OCI-LY7 (cell line): ENCODE measurements around the gene CDKL2. TPM values are rescaled to one million over a fixed set of nuclear protein-coding genes. Genes with fewer than 3 reads are reported as not detected.

Experiments used
- BruUV-seq: library from RNA; stranded (reverse); fragments of 400-500 nt; replicated peaks from 2 replicates; lab custom pipeline; 2021; lab: Mats Ljungman, UMichigan
- CTCF ChIA-PET: fragments of 300-600 bp; sonication (Branson Sonifier 250); formaldehyde crosslinking; loops from one replicate; lab custom pipeline; 2022; ENCODE audit warnings: antibody characterized with exemption; ENCODE audit not compliant: unreplicated experiment; lab: Charles Lee
- POLR2A ChIA-PET: fragments of 300-600 bp; sonication (Branson Sonifier 250); formaldehyde crosslinking; loops from one replicate; lab custom pipeline; 2022; ENCODE audit warnings: antibody characterized with exemption; lab: Charles Lee
- DNase-seq: peaks from one replicate; pipeline ENCODE4 v3.0.0-alpha.2; 2015; ENCODE audit warnings: low spot score
- H2AFZ ChIP-seq: fragments of 200-600 bp; sonication (generic), shearing (Covaris generic); 2 replicates; pipeline ENCODE4 v1.6.1; 2014; ENCODE audit warnings: mild to moderate bottlenecking, antibody characterized with exemption, low read length, moderate library complexity
- H3K27ac ChIP-seq: fragments of 200-600 bp; sonication (generic); 2 replicates; pipeline ENCODE4 v1.5.1; 2014; ENCODE audit warnings: mixed run types, low read depth, mild to moderate bottlenecking, moderate library complexity, low read length, inconsistent platforms; ENCODE audit not compliant: poor library complexity, severe bottlenecking
- H3K36me3 ChIP-seq: fragments of 200-600 bp; sonication (generic); 2 replicates; pipeline ENCODE4 v1.6.1; 2014; ENCODE audit warnings: mild to moderate bottlenecking, antibody characterized with exemption, low read length, moderate library complexity, mixed read lengths; ENCODE audit not compliant: insufficient read depth
- H3K4me1 ChIP-seq: fragments of 200-600 bp; sonication (generic); 2 replicates; pipeline ENCODE4 v1.5.1; 2014; ENCODE audit warnings: mild to moderate bottlenecking, low read length; ENCODE audit not compliant: insufficient read depth, poor library complexity, severe bottlenecking
- H3K4me2 ChIP-seq: fragments of 200-600 bp; sonication (generic); 2 replicates; pipeline ENCODE4 v1.6.1; 2014; ENCODE audit warnings: mild to moderate bottlenecking, low read length
- H3K4me3 ChIP-seq: fragments of 200-600 bp; sonication (generic); 2 replicates; pipeline ENCODE4 v1.5.1; 2014; ENCODE audit warnings: mild to moderate bottlenecking, low read depth, low read length; ENCODE audit not compliant: poor library complexity, severe bottlenecking
- H3K79me2 ChIP-seq: fragments of 200-600 bp; sonication (generic); 2 replicates; pipeline ENCODE4 v1.6.1; 2016; ENCODE audit warnings: low read depth, mild to moderate bottlenecking, low read length, moderate library complexity, mixed read lengths; ENCODE audit not compliant: insufficient read depth
- H3K9me2 ChIP-seq: fragments of 200-600 bp; sonication (generic); 2 replicates; pipeline ENCODE4 v1.6.1; 2016; ENCODE audit warnings: mild to moderate bottlenecking, low read length, mixed read lengths; ENCODE audit not compliant: insufficient read depth
- H3K9me3 ChIP-seq: fragments of 200-600 bp; sonication (generic); 2 replicates; pipeline ENCODE4 v1.6.1; 2014; ENCODE audit warnings: mild to moderate bottlenecking, mixed run types, low read length, mixed read lengths
- H4K20me1 ChIP-seq: fragments of 200-600 bp; sonication (generic); 2 replicates; pipeline ENCODE4 v1.6.1; 2014; ENCODE audit warnings: mild to moderate bottlenecking, antibody characterized with exemption, low read length, moderate library complexity, mixed read lengths; ENCODE audit not compliant: insufficient read depth
- EZH2phosphoT487 ChIP-seq: fragments of 200-600 bp; sonication (generic); IDR thresholded peaks from 2 replicates; pipeline ENCODE4 v1.6.1; 2018; ENCODE audit warnings: low read depth, borderline replicate concordance, mild to moderate bottlenecking, mixed run types, antibody characterized with exemption, low read length, moderate library complexity, mixed read lengths
- intact Hi-C: fragments of 100-400 bp; cut with micrococcal nuclease; formaldehyde crosslinking; loops from one replicate; pipeline ENCODE4 v1.10.0; 2022; ENCODE audit not compliant: unreplicated experiment
- total RNA-seq, 2 experiments: library from RNA; depleted of rRNA in 1 of 2; stranded (reverse); fragments of >200 nt in 1 of 2; shearing (Covaris generic) in 1 of 2; gene quantifications; 2 replicates each; pipeline ENCODE4 v1.2.3, GENCODE V29; 2014 to 2022
- TF ChIP-seq, protein P1 (sequence below): fragments of 200-600 bp; sonication (generic); conservative IDR thresholded peaks from 2 replicates; pipeline ENCODE4 v1.5.1; 2014; ENCODE audit warnings: mild to moderate bottlenecking, antibody characterized with exemption, low read length, moderate library complexity, mixed read lengths

The CDKL2 gene
- total RNA-seq, 2 experiments from 2014 or later, result 0.06 to 0.19 TPM

DNA sequence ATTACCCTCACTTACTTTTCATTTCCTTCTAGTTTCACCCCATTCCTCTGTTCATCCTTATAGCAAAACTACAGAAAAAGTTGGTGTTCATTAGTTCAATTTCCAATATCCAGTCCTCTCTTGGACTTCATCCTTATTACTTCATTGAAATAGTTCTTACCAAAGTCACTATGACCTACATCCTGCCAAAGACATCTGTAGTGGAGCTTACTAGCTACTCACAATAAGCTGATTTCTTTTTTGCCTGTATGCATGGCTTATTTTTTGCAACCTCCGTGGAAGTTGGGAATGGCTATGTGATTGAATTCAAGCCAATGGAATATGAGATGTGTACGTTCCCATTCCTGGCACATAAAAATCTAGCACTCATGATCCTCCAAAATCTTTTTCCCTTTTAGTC lies 4.6 kb upstream of the CDKL2 start:
- Histone ChIP-seq H3K9me3 (no peaks in the 10 kb centered on the region), H3K4me3 (no peak overlapping the region), H3K4me2 (no peak overlapping the region), H3K4me1 (no peaks in the 10 kb centered on the region), H2AFZ (no peak overlapping the region), H3K79me2 (no peaks in the 10 kb centered on the region), H3K36me3 (peaks cover 5% of the 10 kb centered on the region; the same call in 1 of the 2 replicates), H4K20me1 (no peaks in the 10 kb centered on the region), H3K9me2 (no peaks in the 10 kb centered on the region), H3K27ac (no peak overlapping the region)
- DNase-seq, result no peak
- ChIA-PET CTCF (no interaction called here), POLR2A (no interaction called here)
- no TSS peak for BruUV-seq
- intact Hi-C loops, result no loop called here
- no peak for TF ChIP-seq EZH2phosphoT487
- TF ChIP-seq, protein P1, sequence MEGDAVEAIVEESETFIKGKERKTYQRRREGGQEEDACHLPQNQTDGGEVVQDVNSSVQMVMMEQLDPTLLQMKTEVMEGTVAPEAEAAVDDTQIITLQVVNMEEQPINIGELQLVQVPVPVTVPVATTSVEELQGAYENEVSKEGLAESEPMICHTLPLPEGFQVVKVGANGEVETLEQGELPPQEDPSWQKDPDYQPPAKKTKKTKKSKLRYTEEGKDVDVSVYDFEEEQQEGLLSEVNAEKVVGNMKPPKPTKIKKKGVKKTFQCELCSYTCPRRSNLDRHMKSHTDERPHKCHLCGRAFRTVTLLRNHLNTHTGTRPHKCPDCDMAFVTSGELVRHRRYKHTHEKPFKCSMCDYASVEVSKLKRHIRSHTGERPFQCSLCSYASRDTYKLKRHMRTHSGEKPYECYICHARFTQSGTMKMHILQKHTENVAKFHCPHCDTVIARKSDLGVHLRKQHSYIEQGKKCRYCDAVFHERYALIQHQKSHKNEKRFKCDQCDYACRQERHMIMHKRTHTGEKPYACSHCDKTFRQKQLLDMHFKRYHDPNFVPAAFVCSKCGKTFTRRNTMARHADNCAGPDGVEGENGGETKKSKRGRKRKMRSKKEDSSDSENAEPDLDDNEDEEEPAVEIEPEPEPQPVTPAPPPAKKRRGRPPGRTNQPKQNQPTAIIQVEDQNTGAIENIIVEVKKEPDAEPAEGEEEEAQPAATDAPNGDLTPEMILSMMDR, result no peak

GRCh38 chr4:75634281-75634680 lies 4.0 kb upstream of the CDKL2 start:
- intact Hi-C loops, result no loop called here
- H3K36me3 ChIP-seq, result no peaks in the 10 kb centered on the region
- H3K9me2 ChIP-seq, result no peaks in the 10 kb centered on the region
- H3K4me1 ChIP-seq, result no peaks in the 10 kb centered on the region
- H3K79me2 ChIP-seq, result no peaks in the 10 kb centered on the region
- no peaks in the 10 kb centered on the region for H3K9me3 ChIP-seq
- no peak overlapping the region for H2AFZ ChIP-seq
- no peak overlapping the region for H3K4me3 ChIP-seq
- POLR2A ChIA-PET, result no interaction called here
- H3K4me2 ChIP-seq, result no peak overlapping the region
- DNase-seq, result no peak
- CTCF ChIA-PET, result no interaction called here
- TF ChIP-seq EZH2phosphoT487, result no peak
- TF ChIP-seq, protein P1, result no peak
- no peak overlapping the region for H3K27ac ChIP-seq
- BruUV-seq, result no TSS peak
- no peaks in the 10 kb centered on the region for H4K20me1 ChIP-seq

GRCh38 chr4:75633846-75634245 lies 3.5 kb upstream of the CDKL2 start:
- no peaks in the 10 kb centered on the region for H3K4me1 ChIP-seq
- DNase-seq, result no peak
- no TSS peak for BruUV-seq
- TF ChIP-seq, protein P1, result no peak
- TF ChIP-seq EZH2phosphoT487, result no peak
- H2AFZ ChIP-seq, result no peak overlapping the region
- intact Hi-C loops, result no loop called here
- H3K79me2 ChIP-seq, result no peaks in the 10 kb centered on the region
- no peak overlapping the region for H3K4me3 ChIP-seq
- H3K9me2 ChIP-seq, result no peaks in the 10 kb centered on the region
- H4K20me1 ChIP-seq, result no peaks in the 10 kb centered on the region
- no peaks in the 10 kb centered on the region for H3K9me3 ChIP-seq
- POLR2A ChIA-PET, result no interaction called here
- H3K27ac ChIP-seq, result no peak overlapping the region
- CTCF ChIA-PET, result no interaction called here
- H3K36me3 ChIP-seq, result no peaks in the 10 kb centered on the region
- H3K4me2 ChIP-seq, result no peak overlapping the region
